SK-N-SH (cell line): ENCODE results near the gene RASSF4. TPM values are rescaled to one million over a fixed set of nuclear protein-coding genes. Genes with fewer than 3 reads are reported as not detected.

Experiments used
- EP300 ChIP-seq, 2 experiments: IDR thresholded peaks; 2 replicates each; pipeline versions ENCODE4 v1.4.0 to v1.6.1; 2012; ENCODE audit warnings: borderline replicate concordance in 1 of 2, low read depth in 1 of 2, low read length in 1 of 2
- EZH2phosphoT487 ChIP-seq: fragments of 200-600 bp; sonication (generic); IDR thresholded peaks from 2 replicates; pipeline ENCODE4 v1.6.1; 2017; ENCODE audit warnings: low read depth, mixed run types, mild to moderate bottlenecking, antibody characterized with exemption, moderate library complexity, borderline replicate concordance
- MXI1 ChIP-seq: IDR thresholded peaks from 2 replicates; pipeline ENCODE4 v1.6.1; 2012; ENCODE audit warnings: mild to moderate bottlenecking, low read depth, low read length, improper control_type of control experiment
- POLR2AphosphoS5 ChIP-seq: IDR thresholded peaks from 2 replicates; pipeline ENCODE4 v1.6.1; 2012; ENCODE audit warnings: low read depth, low read length
- RAD21 ChIP-seq: IDR thresholded peaks from 2 replicates; pipeline ENCODE4 v1.6.1; 2012; ENCODE audit warnings: mild to moderate bottlenecking, low read length
- RFX5 ChIP-seq: IDR thresholded peaks from 2 replicates; pipeline ENCODE4 v1.6.1; 2012; ENCODE audit warnings: mild to moderate bottlenecking, improper control_type of control experiment, low read length
- RXRA ChIP-seq: IDR thresholded peaks from 2 replicates; pipeline ENCODE4 v1.4.0; 2012; ENCODE audit warnings: low read depth, mild to moderate bottlenecking, borderline replicate concordance
- SIN3A ChIP-seq: IDR thresholded peaks from 2 replicates; pipeline ENCODE4 v1.6.1; 2012; ENCODE audit warnings: low read depth, mild to moderate bottlenecking, low read length, moderate library complexity, borderline replicate concordance
- SMC3 ChIP-seq: IDR thresholded peaks from 2 replicates; pipeline ENCODE4 v1.6.1; 2012; ENCODE audit warnings: low read depth, low read length, improper control_type of control experiment
- TEAD4 ChIP-seq: IDR thresholded peaks from 2 replicates; pipeline ENCODE4 v1.4.0; 2012; ENCODE audit warnings: mild to moderate bottlenecking, borderline replicate concordance; ENCODE audit not compliant: insufficient read depth
- YY1 ChIP-seq: IDR thresholded peaks from 2 replicates; pipeline ENCODE4 v1.4.0; 2012; ENCODE audit warnings: low read depth, mild to moderate bottlenecking
- polyA plus RNA-seq, 3 experiments: library from polyadenylated mRNA; depleted of rRNA; stranded (reverse); fragments of >200 nt; gene quantifications; 2 replicates each; pipeline ENCODE4 v1.2.3, GENCODE V29; 2012
- TF ChIP-seq, protein P1 (sequence below): fragments of 200-600 bp; sonication (generic); IDR thresholded peaks from 2 replicates; pipeline ENCODE4 v1.6.1; 2017; ENCODE audit warnings: antibody characterized with exemption, mild to moderate bottlenecking, moderate library complexity
- TF ChIP-seq, protein P2 (sequence below): IDR thresholded peaks from 2 replicates; pipeline ENCODE4 v1.6.1; 2012; ENCODE audit warnings: mild to moderate bottlenecking, low read depth, low read length, moderate library complexity
- TF ChIP-seq, protein P3 (sequence below): IDR thresholded peaks from 2 replicates; pipeline ENCODE4 v1.4.0; 2012; ENCODE audit warnings: low read depth

The RASSF4 gene
- polyA plus RNA-seq, 1 of the 3 experiments (the other 2 are of a cell fraction): 11.0 TPM

DNA sequence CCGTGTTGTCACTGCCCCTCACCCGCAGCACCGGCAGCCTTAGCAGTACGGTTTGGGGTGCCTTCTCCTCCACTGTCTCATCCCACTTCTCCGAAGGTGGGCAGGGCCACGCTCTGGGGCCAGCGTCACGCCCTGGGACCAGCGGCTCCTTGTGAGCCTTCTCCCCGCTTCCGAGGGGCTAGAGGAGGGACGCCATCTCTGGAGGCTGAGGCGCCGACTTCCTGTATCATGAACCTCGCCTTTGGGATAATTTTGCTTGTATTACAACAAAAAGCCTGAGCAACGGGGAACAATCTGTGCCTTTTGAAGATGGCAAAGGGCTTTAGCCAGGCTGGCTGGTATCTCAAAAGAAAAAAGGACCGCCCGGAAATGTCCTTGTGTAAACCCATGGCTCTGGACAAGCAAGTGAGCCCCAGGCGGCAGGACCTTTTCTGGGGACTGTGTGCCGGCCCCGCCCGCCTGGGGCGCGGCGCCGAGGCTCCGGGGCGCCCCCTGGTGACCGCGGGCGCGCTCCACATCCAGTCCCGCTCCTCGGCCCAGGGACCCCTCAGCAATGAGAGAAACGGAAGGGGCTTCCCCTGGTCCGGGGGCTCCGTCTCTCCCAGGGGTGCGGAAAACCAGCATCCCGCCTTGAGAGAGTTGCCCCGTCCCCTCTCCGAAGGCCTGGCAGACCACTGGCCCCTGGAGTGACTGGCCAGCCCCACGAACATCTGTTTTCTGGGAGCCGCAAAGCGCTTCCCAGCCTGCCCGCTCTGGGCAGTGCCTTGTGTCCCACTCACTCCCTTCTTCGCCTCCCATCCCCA, 15.2 kb downstream of the RASSF4 start (continued):
- no peak for TF ChIP-seq RFX5
- TF ChIP-seq EZH2phosphoT487: no peak
- TF ChIP-seq RXRA: no peak
- TF ChIP-seq EP300 (IDR thresholded peaks at IDR 0.05; ENCODE audit: borderline replicate concordance in 1 of 2, low read depth in 1 of 2, low read length in 1 of 2): no peak
- TF ChIP-seq, protein P1, sequence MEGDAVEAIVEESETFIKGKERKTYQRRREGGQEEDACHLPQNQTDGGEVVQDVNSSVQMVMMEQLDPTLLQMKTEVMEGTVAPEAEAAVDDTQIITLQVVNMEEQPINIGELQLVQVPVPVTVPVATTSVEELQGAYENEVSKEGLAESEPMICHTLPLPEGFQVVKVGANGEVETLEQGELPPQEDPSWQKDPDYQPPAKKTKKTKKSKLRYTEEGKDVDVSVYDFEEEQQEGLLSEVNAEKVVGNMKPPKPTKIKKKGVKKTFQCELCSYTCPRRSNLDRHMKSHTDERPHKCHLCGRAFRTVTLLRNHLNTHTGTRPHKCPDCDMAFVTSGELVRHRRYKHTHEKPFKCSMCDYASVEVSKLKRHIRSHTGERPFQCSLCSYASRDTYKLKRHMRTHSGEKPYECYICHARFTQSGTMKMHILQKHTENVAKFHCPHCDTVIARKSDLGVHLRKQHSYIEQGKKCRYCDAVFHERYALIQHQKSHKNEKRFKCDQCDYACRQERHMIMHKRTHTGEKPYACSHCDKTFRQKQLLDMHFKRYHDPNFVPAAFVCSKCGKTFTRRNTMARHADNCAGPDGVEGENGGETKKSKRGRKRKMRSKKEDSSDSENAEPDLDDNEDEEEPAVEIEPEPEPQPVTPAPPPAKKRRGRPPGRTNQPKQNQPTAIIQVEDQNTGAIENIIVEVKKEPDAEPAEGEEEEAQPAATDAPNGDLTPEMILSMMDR: peak; percentile 94
- peak; percentile 80 for TF ChIP-seq SMC3
- TF ChIP-seq MXI1: no peak
- TF ChIP-seq, protein P2, sequence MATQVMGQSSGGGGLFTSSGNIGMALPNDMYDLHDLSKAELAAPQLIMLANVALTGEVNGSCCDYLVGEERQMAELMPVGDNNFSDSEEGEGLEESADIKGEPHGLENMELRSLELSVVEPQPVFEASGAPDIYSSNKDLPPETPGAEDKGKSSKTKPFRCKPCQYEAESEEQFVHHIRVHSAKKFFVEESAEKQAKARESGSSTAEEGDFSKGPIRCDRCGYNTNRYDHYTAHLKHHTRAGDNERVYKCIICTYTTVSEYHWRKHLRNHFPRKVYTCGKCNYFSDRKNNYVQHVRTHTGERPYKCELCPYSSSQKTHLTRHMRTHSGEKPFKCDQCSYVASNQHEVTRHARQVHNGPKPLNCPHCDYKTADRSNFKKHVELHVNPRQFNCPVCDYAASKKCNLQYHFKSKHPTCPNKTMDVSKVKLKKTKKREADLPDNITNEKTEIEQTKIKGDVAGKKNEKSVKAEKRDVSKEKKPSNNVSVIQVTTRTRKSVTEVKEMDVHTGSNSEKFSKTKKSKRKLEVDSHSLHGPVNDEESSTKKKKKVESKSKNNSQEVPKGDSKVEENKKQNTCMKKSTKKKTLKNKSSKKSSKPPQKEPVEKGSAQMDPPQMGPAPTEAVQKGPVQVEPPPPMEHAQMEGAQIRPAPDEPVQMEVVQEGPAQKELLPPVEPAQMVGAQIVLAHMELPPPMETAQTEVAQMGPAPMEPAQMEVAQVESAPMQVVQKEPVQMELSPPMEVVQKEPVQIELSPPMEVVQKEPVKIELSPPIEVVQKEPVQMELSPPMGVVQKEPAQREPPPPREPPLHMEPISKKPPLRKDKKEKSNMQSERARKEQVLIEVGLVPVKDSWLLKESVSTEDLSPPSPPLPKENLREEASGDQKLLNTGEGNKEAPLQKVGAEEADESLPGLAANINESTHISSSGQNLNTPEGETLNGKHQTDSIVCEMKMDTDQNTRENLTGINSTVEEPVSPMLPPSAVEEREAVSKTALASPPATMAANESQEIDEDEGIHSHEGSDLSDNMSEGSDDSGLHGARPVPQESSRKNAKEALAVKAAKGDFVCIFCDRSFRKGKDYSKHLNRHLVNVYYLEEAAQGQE: peak; percentile 8; the same call in 1 of the 2 replicates
- no peak for TF ChIP-seq YY1
- peak; percentile 49; the same call in 1 of the 2 replicates for TF ChIP-seq POLR2AphosphoS5
- no peak for TF ChIP-seq SIN3A
- no peak for TF ChIP-seq TEAD4
- peak; percentile 67 for TF ChIP-seq RAD21
- TF ChIP-seq, protein P3, sequence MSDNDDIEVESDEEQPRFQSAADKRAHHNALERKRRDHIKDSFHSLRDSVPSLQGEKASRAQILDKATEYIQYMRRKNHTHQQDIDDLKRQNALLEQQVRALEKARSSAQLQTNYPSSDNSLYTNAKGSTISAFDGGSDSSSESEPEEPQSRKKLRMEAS: no peak
